H9 (cell line): ENCODE measurements around the gene PAFAH1B2. TPM values are rescaled to one million over a fixed set of nuclear protein-coding genes. Genes with fewer than 3 reads are reported as not detected.

Experiments used
- DNase-seq: peaks from one replicate; pipeline ENCODE4 v3.0.0-alpha.2; 2017
- H2AFZ ChIP-seq: one replicate; pipeline ENCODE4 v1.6.1; 2013; ENCODE audit warnings: mild to moderate bottlenecking, low read length, control low read depth, moderate library complexity
- H2AK5ac ChIP-seq: 2 replicates; pipeline ENCODE4 v1.6.1; 2013; ENCODE audit warnings: low read length, control low read depth, mixed read lengths; ENCODE audit not compliant: insufficient read length
- H2BK120ac ChIP-seq: one replicate; pipeline ENCODE4 v1.6.1; 2013; ENCODE audit warnings: low read depth, mild to moderate bottlenecking, low read length, control low read depth, inconsistent platforms; ENCODE audit not compliant: poor library complexity, severe bottlenecking
- H2BK12ac ChIP-seq: 2 replicates; pipeline ENCODE4 v1.6.1; 2013; ENCODE audit warnings: low read length, control low read depth, mixed read lengths, low read depth; ENCODE audit not compliant: insufficient read length
- H2BK15ac ChIP-seq: 2 replicates; pipeline ENCODE4 v1.6.1; 2013; ENCODE audit warnings: low read depth, low read length, control low read depth
- H2BK20ac ChIP-seq: one replicate; pipeline ENCODE4 v1.6.1; 2013; ENCODE audit warnings: low read depth, mild to moderate bottlenecking, low read length, control low read depth, inconsistent platforms; ENCODE audit not compliant: poor library complexity, severe bottlenecking
- H2BK5ac ChIP-seq: 2 replicates; pipeline ENCODE4 v1.6.1; 2013; ENCODE audit warnings: low read length, control low read depth, mixed read lengths; ENCODE audit not compliant: insufficient read length
- H3K14ac ChIP-seq: 2 replicates; pipeline ENCODE4 v1.6.1; 2013; ENCODE audit warnings: low read length, control low read depth; ENCODE audit not compliant: insufficient read depth
- H3K18ac ChIP-seq: 2 replicates; pipeline ENCODE4 v1.6.1; 2013; ENCODE audit warnings: low read depth, mild to moderate bottlenecking, mixed read lengths, low read length, control low read depth; ENCODE audit not compliant: insufficient read length
- H3K23ac ChIP-seq: 2 replicates; pipeline ENCODE4 v1.6.1; 2013; ENCODE audit warnings: low read length, control low read depth, mixed read lengths, low read depth; ENCODE audit not compliant: insufficient read length
- H3K23me2 ChIP-seq: 2 replicates; pipeline ENCODE4 v1.6.1; 2013; ENCODE audit warnings: low read depth, mild to moderate bottlenecking, mixed read lengths, low read length, control low read depth; ENCODE audit not compliant: insufficient read length, poor library complexity, severe bottlenecking
- H3K27ac ChIP-seq: 2 replicates; pipeline ENCODE4 v1.5.1; 2013; ENCODE audit warnings: low read length, control low read depth, mixed read lengths, low read depth; ENCODE audit not compliant: insufficient read length
- H3K27me3 ChIP-seq: 2 replicates; pipeline ENCODE4 v1.6.1; 2013; ENCODE audit warnings: low read length, control low read depth, inconsistent platforms; ENCODE audit not compliant: insufficient read depth
- H3K4ac ChIP-seq: 2 replicates; pipeline ENCODE4 v1.6.1; 2013; ENCODE audit warnings: low read depth, mild to moderate bottlenecking, control low read depth, inconsistent platforms, low read length, moderate library complexity
- H3K4me1 ChIP-seq: 2 replicates; pipeline ENCODE4 v1.6.1; 2013; ENCODE audit warnings: low read length, control low read depth, inconsistent platforms; ENCODE audit not compliant: insufficient read depth
- H3K4me2 ChIP-seq: 2 replicates; pipeline ENCODE4 v1.6.1; 2013; ENCODE audit warnings: low read length, control low read depth, mixed read lengths; ENCODE audit not compliant: insufficient read length, insufficient read depth
- H3K56ac ChIP-seq: 2 replicates; pipeline ENCODE4 v1.6.1; 2013; ENCODE audit warnings: low read depth, mild to moderate bottlenecking, mixed read lengths, low read length, control low read depth; ENCODE audit not compliant: insufficient read length
- H3K79me1 ChIP-seq: 2 replicates; pipeline ENCODE4 v1.6.1; 2013; ENCODE audit warnings: low read depth, mild to moderate bottlenecking, moderate library complexity, low read length, control low read depth, inconsistent platforms; ENCODE audit not compliant: insufficient read depth, poor library complexity, severe bottlenecking
- H3K79me2 ChIP-seq: 2 replicates; pipeline ENCODE4 v1.6.1; 2013; ENCODE audit warnings: low read length, control low read depth, inconsistent platforms; ENCODE audit not compliant: insufficient read depth
- H3K9ac ChIP-seq: 2 replicates; pipeline ENCODE4 v1.6.1; 2013; ENCODE audit warnings: low read length, control low read depth, mixed read lengths; ENCODE audit not compliant: insufficient read length; ENCODE audit errors: extremely low read depth
- H3K9me3 ChIP-seq: one replicate; pipeline ENCODE4 v1.6.1; 2013; ENCODE audit warnings: low read depth, low read length, inconsistent platforms; ENCODE audit not compliant: control insufficient read depth
- H3T11ph ChIP-seq: one replicate; pipeline ENCODE4 v1.6.1; 2013; ENCODE audit warnings: mild to moderate bottlenecking, low read length, control low read depth, inconsistent platforms
- H4K20me1 ChIP-seq: one replicate; pipeline ENCODE4 v1.6.1; 2013; ENCODE audit not compliant: control insufficient read depth, insufficient read length, insufficient read depth
- H4K5ac ChIP-seq: 2 replicates; pipeline ENCODE4 v1.6.1; 2013; ENCODE audit warnings: low read depth, mild to moderate bottlenecking, mixed read lengths, low read length, control low read depth; ENCODE audit not compliant: insufficient read length
- H4K8ac ChIP-seq: replicated peaks from 2 replicates; pipeline ENCODE4 v1.6.1; 2013; ENCODE audit warnings: low read length, control low read depth, mixed read lengths, low read depth; ENCODE audit not compliant: insufficient read length
- H4K91ac ChIP-seq: 2 replicates; pipeline ENCODE4 v1.6.1; 2013; ENCODE audit warnings: low read depth, mild to moderate bottlenecking, moderate library complexity, mixed read lengths, low read length, control low read depth; ENCODE audit not compliant: insufficient read length
- H3K27ac Mint-ChIP-seq, 3 experiments: 2 replicates in 2 of 3; 3 replicates in 1 of 3; pipeline ENCODE4 v1.8.0; 2020 to 2021; ENCODE audit warnings: mixed read lengths in 3 of 3, mild to moderate bottlenecking in 1 of 3, moderate library complexity in 1 of 3
- H3K27me3 Mint-ChIP-seq: 2 replicates; pipeline ENCODE4 v1.8.0; 2021; ENCODE audit warnings: low read depth, mild to moderate bottlenecking, moderate library complexity, mixed read lengths
- H3K36me3 Mint-ChIP-seq, 3 experiments: 2 replicates in 2 of 3; 3 replicates in 1 of 3; pipeline ENCODE4 v1.8.0; 2020 to 2021; ENCODE audit warnings: low read depth in 3 of 3, mixed read lengths in 3 of 3; ENCODE audit not compliant: insufficient read depth in 1 of 3
- H3K4me1 Mint-ChIP-seq, 2 experiments: 2 replicates each; pipeline ENCODE4 v1.8.0; 2020; ENCODE audit warnings: mixed read lengths in 2 of 2
- H3K4me3 Mint-ChIP-seq, 2 experiments: 2 replicates in 1 of 2; 3 replicates in 1 of 2; pipeline ENCODE4 v1.8.0; 2020 to 2021; ENCODE audit warnings: mild to moderate bottlenecking in 2 of 2, mixed read lengths in 2 of 2, moderate library complexity in 1 of 2
- H3K9me3 Mint-ChIP-seq, 2 experiments: 2 replicates in 1 of 2; 3 replicates in 1 of 2; pipeline ENCODE4 v1.8.0; 2020; ENCODE audit warnings: mild to moderate bottlenecking in 2 of 2, mixed read lengths in 2 of 2, moderate library complexity in 1 of 2
- WGBS: extraction: QIAGEN DNeasy Blood & Tissue Kit; methylation state at CpG from one replicate; pipeline ENCODE4 v1.1.7; 2013; ENCODE audit warnings: missing lambda C conversion rate, low lambda C conversion rate, mixed read lengths; ENCODE audit not compliant: insufficient read length; ENCODE audit errors: extremely low coverage; 5-methylcytosine and 5-hydroxymethylcytosine counted together
- total RNA-seq: library from RNA; stranded (reverse); gene quantifications from 2 replicates; pipeline ENCODE4 v1.2.1, GENCODE V29; 2021
- TF ChIP-seq, protein P1 (sequence below): fragments of 200-600 bp; sonication (generic); conservative IDR thresholded peaks from 3 replicates; pipeline ENCODE4 v1.8.0; 2021; ENCODE audit warnings: antibody characterized with exemption, mild to moderate bottlenecking

The PAFAH1B2 gene
- total RNA-seq, 1 experiment from 2014 or later: 161 TPM

DNA sequence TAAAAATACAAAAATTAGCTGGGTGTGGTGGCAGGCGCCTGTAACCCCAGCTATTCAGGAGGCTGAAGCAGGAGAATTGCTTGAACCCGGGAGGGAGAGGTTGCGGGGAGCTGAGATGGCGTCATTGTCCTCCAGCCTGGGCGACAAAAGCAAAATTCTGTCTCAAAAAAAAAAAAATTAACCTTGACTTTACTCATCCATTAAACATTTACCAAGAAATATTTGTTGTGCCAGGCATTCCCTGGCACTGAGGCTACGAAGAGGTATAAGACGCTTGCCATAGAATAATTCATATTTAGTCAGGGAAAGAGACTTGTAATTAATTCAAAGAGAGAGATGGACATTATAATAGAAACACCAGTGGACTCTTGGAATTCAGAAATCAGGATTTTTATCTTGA, 13.2 kb upstream of the PAFAH1B2 start:
- Histone ChIP-seq H3K27me3 (no peaks in the 10 kb centered on the region), H3K23me2 (no peaks in the 10 kb centered on the region), H3K79me1 (no peaks in the 10 kb centered on the region), H3K23ac (no peak overlapping the region), H3K9ac (no peak overlapping the region), H4K8ac (no peak overlapping the region), H2BK120ac (no peak overlapping the region), H3K79me2 (no peaks in the 10 kb centered on the region), H3K9me3 (no peaks in the 10 kb centered on the region), H2BK12ac (no peak overlapping the region), H2BK15ac (no peak overlapping the region), H3T11ph (no peak overlapping the region), H3K18ac (no peak overlapping the region), H3K27ac (no peak overlapping the region), H2AK5ac (no peak overlapping the region), H3K56ac (no peak overlapping the region), H2BK20ac (no peak overlapping the region), H2BK5ac (no peak overlapping the region), H4K20me1 (no peaks in the 10 kb centered on the region), H3K14ac (no peak overlapping the region), H2AFZ (no peak overlapping the region), H3K4me2 (no peak overlapping the region), H4K91ac (no peak overlapping the region), H3K4ac (no peak overlapping the region), H4K5ac (no peak overlapping the region), H3K4me1 (no peaks in the 10 kb centered on the region)
- no peaks in the 10 kb centered on the region for H3K36me3 Mint-ChIP-seq
- TF ChIP-seq, protein P1, sequence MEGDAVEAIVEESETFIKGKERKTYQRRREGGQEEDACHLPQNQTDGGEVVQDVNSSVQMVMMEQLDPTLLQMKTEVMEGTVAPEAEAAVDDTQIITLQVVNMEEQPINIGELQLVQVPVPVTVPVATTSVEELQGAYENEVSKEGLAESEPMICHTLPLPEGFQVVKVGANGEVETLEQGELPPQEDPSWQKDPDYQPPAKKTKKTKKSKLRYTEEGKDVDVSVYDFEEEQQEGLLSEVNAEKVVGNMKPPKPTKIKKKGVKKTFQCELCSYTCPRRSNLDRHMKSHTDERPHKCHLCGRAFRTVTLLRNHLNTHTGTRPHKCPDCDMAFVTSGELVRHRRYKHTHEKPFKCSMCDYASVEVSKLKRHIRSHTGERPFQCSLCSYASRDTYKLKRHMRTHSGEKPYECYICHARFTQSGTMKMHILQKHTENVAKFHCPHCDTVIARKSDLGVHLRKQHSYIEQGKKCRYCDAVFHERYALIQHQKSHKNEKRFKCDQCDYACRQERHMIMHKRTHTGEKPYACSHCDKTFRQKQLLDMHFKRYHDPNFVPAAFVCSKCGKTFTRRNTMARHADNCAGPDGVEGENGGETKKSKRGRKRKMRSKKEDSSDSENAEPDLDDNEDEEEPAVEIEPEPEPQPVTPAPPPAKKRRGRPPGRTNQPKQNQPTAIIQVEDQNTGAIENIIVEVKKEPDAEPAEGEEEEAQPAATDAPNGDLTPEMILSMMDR: no peak
- no peak overlapping the region for H3K27ac Mint-ChIP-seq
- no CpG with 5 or more reads among the region's 7 CpGs for WGBS
- no peaks in the 10 kb centered on the region; a peak in 1 of 5 replicates for H3K9me3 Mint-ChIP-seq
- no peak for DNase-seq
- no peaks in the 10 kb centered on the region for H3K4me1 Mint-ChIP-seq
- peaks cover 20% of the 10 kb centered on the region for H3K27me3 Mint-ChIP-seq
- H3K4me3 Mint-ChIP-seq: no peak overlapping the region
